HEK293 (cell line): ENCODE results near the gene BCL7A.

Experiments
- CTCF ChIA-PET: fragments of 350-600 bp; formaldehyde crosslinking; extraction: SDS; loops from one replicate; lab custom pipeline; 2021; ENCODE audit warnings: antibody characterized with exemption; lab: Yijun Ruan, JAX
- POLR2A ChIA-PET: fragments of 300-600 bp; formaldehyde crosslinking; extraction: SDS; loops from one replicate; lab custom pipeline; 2020; ENCODE audit warnings: antibody characterized with exemption, inconsistent platforms; lab: Yijun Ruan, JAX
- H3K27ac ChIP-seq: fragments of 200-500 bp; sonication (Bioruptor generic); 2 replicates; pipeline ENCODE4 v1.5.1; 2014; ENCODE audit warnings: low read depth, low read length, control low read depth, inconsistent platforms; ENCODE audit errors: extremely low read depth
- H3K36me3 ChIP-seq, 2 experiments: fragments of 200-500 bp in 1 of 2; sonication (Bioruptor generic) in 1 of 2; 1 replicate in 1 of 2; 2 replicates in 1 of 2; pipeline ENCODE4 v1.5.1; 2014 to 2017; ENCODE audit warnings: inconsistent platforms in 2 of 2, low read length in 2 of 2; ENCODE audit not compliant: control insufficient read depth in 2 of 2, insufficient read depth in 1 of 2
- H3K4me1 ChIP-seq: fragments of 200-500 bp; sonication (Bioruptor generic); 2 replicates; pipeline ENCODE4 v1.5.1; 2014; ENCODE audit warnings: mild to moderate bottlenecking, low read length, inconsistent platforms; ENCODE audit not compliant: control insufficient read depth, insufficient read depth
- H3K4me3 ChIP-seq: 2 replicates; pipeline ENCODE4 v1.5.1; 2011; ENCODE audit warnings: low read depth, mild to moderate bottlenecking, control low read depth, low read length, moderate library complexity
- H3K9me3 ChIP-seq: fragments of 200-500 bp; sonication (Bioruptor generic); 2 replicates; pipeline ENCODE4 v1.5.1; 2014; ENCODE audit warnings: low read depth, low read length, inconsistent platforms; ENCODE audit not compliant: control insufficient read depth, insufficient read depth
- GLIS2 ChIP-seq: fragments of 450-650 bp; formaldehyde crosslinking; IDR thresholded peaks from 2 replicates; pipeline ENCODE4 v1.5.1; 2016; ENCODE audit warnings: missing biosample characterization, missing genetic modification characterization
- HOXC10 ChIP-seq: sonication (generic); formaldehyde crosslinking; IDR thresholded peaks from 2 replicates; pipeline ENCODE4 v1.8.1; 2023; ENCODE audit warnings: mild to moderate bottlenecking, missing genetic modification reagents
- KLF1 ChIP-seq: fragments of 450-650 bp; formaldehyde crosslinking; IDR thresholded peaks from 2 replicates; pipeline ENCODE4 v1.5.1; 2016; ENCODE audit warnings: missing biosample characterization, missing genetic modification characterization
- KLF8 ChIP-seq: fragments of 450-650 bp; formaldehyde crosslinking; IDR thresholded peaks from 2 replicates; pipeline ENCODE4 v1.5.1; 2016; ENCODE audit warnings: missing biosample characterization, missing genetic modification characterization
- SCRT1 ChIP-seq: fragments of 450-650 bp; formaldehyde crosslinking; IDR thresholded peaks from 2 replicates; pipeline ENCODE4 v1.5.1; 2016; ENCODE audit warnings: missing biosample characterization, missing genetic modification characterization, borderline replicate concordance
- SCRT2 ChIP-seq: fragments of 450-650 bp; formaldehyde crosslinking; IDR thresholded peaks from 2 replicates; pipeline ENCODE4 v1.5.1; 2016; ENCODE audit warnings: missing biosample characterization, missing genetic modification characterization
- SP2 ChIP-seq: fragments of 450-650 bp; formaldehyde crosslinking; IDR thresholded peaks from 2 replicates; pipeline ENCODE4 v1.5.1; 2016; ENCODE audit warnings: missing biosample characterization, missing genetic modification characterization
- SP3 ChIP-seq: fragments of 450-650 bp; formaldehyde crosslinking; IDR thresholded peaks from 2 replicates; pipeline ENCODE4 v1.5.1; 2016; ENCODE audit warnings: missing biosample characterization, missing genetic modification characterization
- YY1 ChIP-seq: fragments of 450-650 bp; formaldehyde crosslinking; IDR thresholded peaks from 2 replicates; pipeline ENCODE4 v1.5.1; 2018; ENCODE audit warnings: missing biosample characterization, missing genetic modification characterization
- ZBTB48 ChIP-seq: fragments of 450-650 bp; formaldehyde crosslinking; IDR thresholded peaks from 2 replicates; pipeline ENCODE4 v1.5.1; 2016; ENCODE audit warnings: missing biosample characterization, missing genetic modification characterization
- ZBTB8A ChIP-seq: fragments of 450-650 bp; formaldehyde crosslinking; IDR thresholded peaks from 2 replicates; pipeline ENCODE4 v1.5.1; 2016; ENCODE audit warnings: missing biosample characterization, missing genetic modification characterization
- ZNF138 ChIP-seq: fragments of 450-650 bp; formaldehyde crosslinking; IDR thresholded peaks from 2 replicates; pipeline ENCODE4 v1.5.1; 2016; ENCODE audit warnings: missing biosample characterization, missing genetic modification characterization, borderline replicate concordance
- ZNF335 ChIP-seq: fragments of 450-650 bp; formaldehyde crosslinking; conservative IDR thresholded peaks from 2 replicates; pipeline ENCODE4 v1.5.1; 2016; ENCODE audit warnings: missing biosample characterization, missing genetic modification characterization
- ZNF426 ChIP-seq: fragments of 450-650 bp; formaldehyde crosslinking; IDR thresholded peaks from 2 replicates; pipeline ENCODE4 v1.5.1; 2017; ENCODE audit warnings: missing biosample characterization, missing genetic modification characterization, mild to moderate bottlenecking, inconsistent platforms, moderate library complexity
- ZNF548 ChIP-seq: fragments of 450-650 bp; formaldehyde crosslinking; IDR thresholded peaks from 2 replicates; pipeline ENCODE4 v1.5.1; 2016; ENCODE audit warnings: missing biosample characterization, missing genetic modification characterization
- ZNF600 ChIP-seq: fragments of 450-650 bp; formaldehyde crosslinking; IDR thresholded peaks from 2 replicates; pipeline ENCODE4 v1.5.1; 2016; ENCODE audit warnings: missing biosample characterization, missing genetic modification characterization
- ZNF664 ChIP-seq: fragments of 450-650 bp; formaldehyde crosslinking; IDR thresholded peaks from 2 replicates; pipeline ENCODE4 v1.5.1; 2016; ENCODE audit warnings: missing biosample characterization, missing genetic modification characterization
- TF ChIP-seq, protein P1 (sequence below): fragments of 450-650 bp; formaldehyde crosslinking; IDR thresholded peaks from 2 replicates; pipeline ENCODE4 v1.5.1; 2016; ENCODE audit warnings: missing biosample characterization, missing genetic modification characterization
- TF ChIP-seq, protein P2 (sequence below): fragments of 450-650 bp; formaldehyde crosslinking; IDR thresholded peaks from 2 replicates; pipeline ENCODE4 v1.5.1; 2016; ENCODE audit warnings: missing biosample characterization, missing genetic modification characterization
- TF ChIP-seq, protein P3 (sequence below): fragments of 450-650 bp; formaldehyde crosslinking; IDR thresholded peaks from 2 replicates; pipeline ENCODE4; 2016; ENCODE audit warnings: missing biosample characterization, missing genetic modification characterization

The BCL7A gene

DNA sequence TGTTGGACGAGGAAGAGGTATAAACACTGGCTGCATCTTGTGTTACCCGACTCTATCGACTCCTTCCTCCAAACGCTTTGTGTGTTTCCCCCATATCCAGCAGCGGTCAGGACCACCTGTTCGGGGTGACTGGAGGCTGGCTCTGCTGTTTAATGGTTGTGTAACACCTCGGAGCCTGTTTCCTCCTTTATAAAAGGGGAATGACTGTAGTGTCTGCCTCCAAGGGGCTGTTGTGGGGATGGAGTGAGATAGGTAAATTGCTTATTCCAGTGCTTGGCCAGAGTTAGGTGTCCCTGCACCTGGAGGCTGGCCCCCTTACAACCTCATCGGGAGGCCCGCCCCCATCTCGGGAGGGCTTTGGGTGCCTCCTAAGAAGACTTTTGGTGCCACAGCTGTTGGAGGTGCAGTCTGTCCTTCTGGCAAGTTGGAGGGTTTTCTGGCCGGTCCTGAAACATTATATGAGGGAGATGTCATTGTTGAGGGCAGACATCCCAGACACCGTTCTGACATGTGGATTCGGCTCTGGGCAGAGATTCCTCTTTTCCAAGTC lies 57.9 kb downstream of the BCL7A start:
- CTCF ChIA-PET = interaction anchor here (0.6 to 2.5 kb wide), 6 partner anchors 8 to 53 kb away, joined by 3 to 16 read pairs (median 4); no protein-coding TSS in a partner anchor
- POLR2A ChIA-PET = interaction anchor here (1.1 to 2.3 kb wide), 5 partner anchors 9 to 168 kb away, joined by 4 to 32 read pairs (median 12); no protein-coding TSS in a partner anchor
- H3K9me3 ChIP-seq = no peaks in the 10 kb centered on the region
- TF ChIP-seq, protein P1, sequence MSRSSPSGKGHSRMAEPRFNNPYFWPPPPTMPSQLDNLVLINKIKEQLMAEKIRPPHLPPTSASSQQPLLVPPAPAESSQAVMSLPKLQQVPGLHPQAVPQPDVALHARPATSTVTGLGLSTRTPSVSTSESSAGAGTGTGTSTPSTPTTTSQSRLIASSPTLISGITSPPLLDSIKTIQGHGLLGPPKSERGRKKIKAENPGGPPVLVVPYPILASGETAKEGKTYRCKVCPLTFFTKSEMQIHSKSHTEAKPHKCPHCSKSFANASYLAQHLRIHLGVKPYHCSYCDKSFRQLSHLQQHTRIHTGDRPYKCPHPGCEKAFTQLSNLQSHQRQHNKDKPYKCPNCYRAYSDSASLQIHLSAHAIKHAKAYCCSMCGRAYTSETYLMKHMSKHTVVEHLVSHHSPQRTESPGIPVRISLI = no peak
- TF ChIP-seq SCRT2 (tag by site-specific recombination) = peak; percentile 76
- peak; percentile 31; the same call in 1 of the 2 replicates for TF ChIP-seq SP3 (tag by site-specific recombination)
- TF ChIP-seq, protein P2, sequence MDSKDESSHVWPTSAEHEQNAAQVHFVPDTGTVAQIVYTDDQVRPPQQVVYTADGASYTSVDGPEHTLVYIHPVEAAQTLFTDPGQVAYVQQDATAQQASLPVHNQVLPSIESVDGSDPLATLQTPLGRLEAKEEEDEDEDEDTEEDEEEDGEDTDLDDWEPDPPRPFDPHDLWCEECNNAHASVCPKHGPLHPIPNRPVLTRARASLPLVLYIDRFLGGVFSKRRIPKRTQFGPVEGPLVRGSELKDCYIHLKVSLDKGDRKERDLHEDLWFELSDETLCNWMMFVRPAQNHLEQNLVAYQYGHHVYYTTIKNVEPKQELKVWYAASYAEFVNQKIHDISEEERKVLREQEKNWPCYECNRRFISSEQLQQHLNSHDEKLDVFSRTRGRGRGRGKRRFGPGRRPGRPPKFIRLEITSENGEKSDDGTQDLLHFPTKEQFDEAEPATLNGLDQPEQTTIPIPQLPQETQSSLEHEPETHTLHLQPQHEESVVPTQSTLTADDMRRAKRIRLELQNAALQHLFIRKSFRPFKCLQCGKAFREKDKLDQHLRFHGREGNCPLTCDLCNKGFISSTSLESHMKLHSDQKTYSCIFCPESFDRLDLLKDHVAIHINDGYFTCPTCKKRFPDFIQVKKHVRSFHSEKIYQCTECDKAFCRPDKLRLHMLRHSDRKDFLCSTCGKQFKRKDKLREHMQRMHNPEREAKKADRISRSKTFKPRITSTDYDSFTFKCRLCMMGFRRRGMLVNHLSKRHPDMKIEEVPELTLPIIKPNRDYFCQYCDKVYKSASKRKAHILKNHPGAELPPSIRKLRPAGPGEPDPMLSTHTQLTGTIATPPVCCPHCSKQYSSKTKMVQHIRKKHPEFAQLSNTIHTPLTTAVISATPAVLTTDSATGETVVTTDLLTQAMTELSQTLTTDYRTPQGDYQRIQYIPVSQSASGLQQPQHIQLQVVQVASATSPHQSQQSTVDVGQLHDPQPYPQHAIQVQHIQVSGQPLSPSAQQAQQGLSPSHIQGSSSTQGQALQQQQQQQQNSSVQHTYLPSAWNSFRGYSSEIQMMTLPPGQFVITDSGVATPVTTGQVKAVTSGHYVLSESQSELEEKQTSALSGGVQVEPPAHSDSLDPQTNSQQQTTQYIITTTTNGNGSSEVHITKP (tag by site-specific recombination) = peak; percentile 88
- 0 out of 2 replicates have a peak, but pooled peaks have one; percentile 8 for TF ChIP-seq SCRT1 (tag by site-specific recombination)
- TF ChIP-seq, protein P3, sequence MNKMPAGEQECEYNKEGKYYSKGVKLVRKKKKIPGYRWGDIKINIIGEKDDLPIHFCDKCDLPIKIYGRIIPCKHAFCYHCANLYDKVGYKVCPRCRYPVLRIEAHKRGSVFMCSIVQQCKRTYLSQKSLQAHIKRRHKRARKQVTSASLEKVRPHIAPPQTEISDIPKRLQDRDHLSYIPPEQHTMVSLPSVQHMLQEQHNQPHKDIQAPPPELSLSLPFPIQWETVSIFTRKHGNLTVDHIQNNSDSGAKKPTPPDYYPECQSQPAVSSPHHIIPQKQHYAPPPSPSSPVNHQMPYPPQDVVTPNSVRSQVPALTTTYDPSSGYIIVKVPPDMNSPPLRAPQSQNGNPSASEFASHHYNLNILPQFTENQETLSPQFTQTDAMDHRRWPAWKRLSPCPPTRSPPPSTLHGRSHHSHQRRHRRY (tag by site-specific recombination) = no peak
- TF ChIP-seq GLIS2 (tag by site-specific recombination) = 0 out of 2 replicates have a peak, but pooled peaks have one; percentile 47
- TF ChIP-seq SP2 (tag by site-specific recombination) = peak; percentile 42; the same call in 1 of the 2 replicates
- peak; percentile 85 for TF ChIP-seq ZNF335
- peaks cover 16% of the 10 kb centered on the region for H3K4me1 ChIP-seq
- H3K36me3 ChIP-seq = peaks cover 0 to 14% of the 10 kb centered on the region in 2 experiments; a peak in 2 of 3 replicates
- peak overlapping the region; percentile 85; the same call in 1 of the 2 replicates for H3K27ac ChIP-seq
- peak overlapping the region; percentile 74 for H3K4me3 ChIP-seq

- Histone ChIP-seq H3K36me3 (peaks cover 0 to 20% of the 10 kb centered on the region in 2 experiments; a peak in 2 of 3 replicates), H3K4me1 (peaks cover 16% of the 10 kb centered on the region), H3K27ac (no peak overlapping the region), H3K4me3 (peak overlapping the region; percentile 74), H3K9me3 (no peaks in the 10 kb centered on the region)
- ChIA-PET POLR2A (interaction anchor here (0.6 to 1.4 kb wide), 6 partner anchors 8 to 31 kb away, joined by 3 to 7 read pairs (median 4); no protein-coding TSS in a partner anchor), CTCF (interaction anchor here (0.6 to 2.5 kb wide), 8 partner anchors 9 to 52 kb away, joined by 3 to 16 read pairs (median 4); no protein-coding TSS in a partner anchor)
- 0 out of 2 replicates have a peak, but pooled peaks have one; percentile 12 for TF ChIP-seq ZBTB8A (tag by site-specific recombination)
- TF ChIP-seq ZBTB48 (tag by site-specific recombination) = 0 out of 2 replicates have a peak, but pooled peaks have one; percentile 16
- TF ChIP-seq YY1 (tag by site-specific recombination) = no peak
- no peak for TF ChIP-seq KLF8 (tag by site-specific recombination)
- TF ChIP-seq HOXC10 (CRISPR knock-in tag) = no peak
- TF ChIP-seq ZNF600 (tag by site-specific recombination) = peak; percentile 29; the same call in 1 of the 2 replicates
- TF ChIP-seq KLF1 (tag by site-specific recombination) = no peak
- no peak for TF ChIP-seq ZNF548 (tag by site-specific recombination)
- TF ChIP-seq ZNF138 (tag by site-specific recombination) = no peak
- TF ChIP-seq, protein P2 (tag by site-specific recombination) = peak; percentile 98
- TF ChIP-seq ZNF426 (tag by site-specific recombination) = no peak
- TF ChIP-seq, protein P3 (tag by site-specific recombination) = no peak
- TF ChIP-seq ZNF664 (tag by site-specific recombination) = no peak
These were observed 58.7 kb downstream of the BCL7A start for GRCh38 chr12:122080149-122081082.
